DOHH2 (cell line): Measurements from ENCODE around the gene ADIPOR2.

ENCODE experiments used
- CTCF ChIP-seq: fragments of 200-600 bp; sonication (generic); IDR thresholded peaks from one replicate; pipeline ENCODE4 v1.5.1; 2014; ENCODE audit warnings: antibody characterized with exemption, mild to moderate bottlenecking, low read depth, low read length; ENCODE audit not compliant: poor library complexity, severe bottlenecking
- EZH2phosphoT487 ChIP-seq: fragments of 200-600 bp; sonication (generic); IDR thresholded peaks from 2 replicates; pipeline ENCODE4 v1.6.1; 2017; ENCODE audit warnings: borderline replicate concordance, mild to moderate bottlenecking, antibody characterized with exemption, low read length, moderate library complexity, mixed read lengths

- TF ChIP-seq CTCF (no peak), EZH2phosphoT487 (no peak)
Observed at GRCh38 chr12:1810931-1811280, 120.0 kb downstream of the ADIPOR2 start.
